GM19395 (cell line): ENCODE results near the gene PPP1R3D.

Source experiments
- ATAC-seq: cut with Tn5 transposase; IDR thresholded peaks from one replicate; pipeline ENCODE4 v1.9.1; 2021; ENCODE audit warnings: mild to moderate bottlenecking, moderate library complexity; ENCODE audit not compliant: unreplicated experiment

Gene PPP1R3D

DNA sequence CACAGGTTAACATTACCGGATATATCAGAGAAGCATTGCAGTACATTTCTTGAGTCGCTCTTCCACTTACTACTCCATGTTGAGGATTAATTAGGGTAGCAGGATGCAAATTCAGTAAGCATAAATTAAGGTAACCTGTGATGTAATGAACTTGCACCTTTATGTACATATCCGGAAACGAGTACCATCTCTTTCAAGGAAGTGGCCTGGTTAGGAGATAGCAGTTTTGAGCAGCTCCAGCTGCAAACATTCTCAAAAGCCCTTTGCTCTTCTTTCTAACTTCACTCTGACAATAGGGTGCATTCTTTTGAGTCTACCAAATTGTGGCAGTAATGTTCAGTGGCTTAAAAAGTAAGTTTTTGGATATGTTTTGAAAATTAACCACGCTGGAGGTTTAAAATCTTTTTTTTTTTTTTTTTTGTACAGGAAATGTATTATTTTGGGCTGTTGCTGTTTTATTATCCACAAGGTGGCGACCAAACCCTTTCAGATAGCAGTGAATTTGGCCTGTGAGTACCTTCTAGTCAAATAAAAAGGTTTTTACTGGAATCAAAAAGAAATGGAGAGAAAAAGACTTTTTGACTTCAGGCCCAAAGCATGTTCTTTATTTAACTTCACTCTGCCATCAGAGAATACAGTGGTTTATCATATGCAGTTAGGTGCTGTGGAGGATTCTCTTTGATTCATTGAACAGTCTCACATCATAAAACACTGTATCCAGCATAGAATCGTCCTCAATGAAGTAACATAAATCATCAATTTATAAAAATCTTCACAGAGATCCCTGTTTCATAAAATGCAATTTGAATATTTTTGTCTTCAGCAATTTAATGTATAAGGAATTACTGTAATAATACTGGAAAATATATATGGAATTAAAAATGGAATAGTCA, 9.0 kb upstream of the PPP1R3D start:
- ATAC-seq, result no peak

DNA sequence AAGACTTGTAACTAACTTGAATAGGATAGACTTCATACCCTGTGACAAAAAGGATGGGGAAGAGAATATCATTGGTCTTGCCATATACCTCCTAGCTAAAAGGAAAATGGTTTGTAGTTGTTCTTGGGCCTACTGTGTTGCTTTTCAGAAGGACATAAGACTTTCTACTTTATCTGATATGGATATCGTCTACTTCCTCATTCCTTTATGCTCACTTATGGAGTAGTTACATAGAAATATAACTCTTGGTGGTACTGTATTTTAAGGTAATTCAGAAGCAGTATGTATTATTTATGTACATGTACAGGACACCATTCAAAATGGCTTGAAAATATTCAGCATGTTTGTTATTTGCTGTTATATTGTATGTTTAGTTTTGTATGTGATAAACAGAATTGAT, 8.1 kb upstream of the PPP1R3D start:
- ATAC-seq, result no peak

DNA sequence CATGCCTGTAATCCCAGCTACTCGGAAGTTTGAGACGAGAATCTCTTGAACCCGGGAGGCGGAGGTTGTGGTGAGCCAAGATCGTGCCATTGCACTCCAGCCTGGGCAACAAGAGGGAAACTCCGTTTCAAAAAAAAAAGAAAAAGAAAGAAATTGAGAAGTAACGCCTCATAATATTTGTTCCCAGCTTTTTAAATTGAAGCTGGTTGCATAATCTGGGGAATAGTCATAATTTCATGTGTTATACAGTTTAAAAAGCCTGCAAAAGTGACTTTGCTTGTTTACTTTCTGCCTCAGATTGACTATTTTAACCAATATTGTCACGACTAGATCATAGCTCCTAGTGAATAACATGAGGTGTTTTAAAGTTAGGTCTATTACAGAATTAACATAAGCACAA, 7.3 kb upstream of the PPP1R3D start:
- ATAC-seq, result no peak

DNA sequence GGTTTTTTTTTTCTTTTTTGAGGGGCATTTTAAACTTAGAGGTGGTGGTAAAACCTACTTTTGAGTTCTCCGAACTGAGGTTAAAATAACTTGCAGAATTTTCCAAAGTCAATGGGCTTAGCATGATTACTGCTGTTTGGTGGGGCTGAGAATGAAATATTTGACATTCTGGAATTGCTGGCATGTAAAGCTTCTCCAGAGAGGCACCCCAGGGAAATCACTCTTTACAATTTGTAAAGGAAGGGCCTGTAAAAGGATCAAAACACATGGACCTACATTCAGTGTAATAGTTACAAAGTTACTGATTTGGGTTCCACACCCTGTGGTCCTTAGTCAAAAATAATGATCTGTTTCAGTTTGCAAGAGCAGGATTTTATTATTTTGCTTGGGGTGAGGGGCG, 5.6 kb upstream of the PPP1R3D start:
- no peak for ATAC-seq

DNA sequence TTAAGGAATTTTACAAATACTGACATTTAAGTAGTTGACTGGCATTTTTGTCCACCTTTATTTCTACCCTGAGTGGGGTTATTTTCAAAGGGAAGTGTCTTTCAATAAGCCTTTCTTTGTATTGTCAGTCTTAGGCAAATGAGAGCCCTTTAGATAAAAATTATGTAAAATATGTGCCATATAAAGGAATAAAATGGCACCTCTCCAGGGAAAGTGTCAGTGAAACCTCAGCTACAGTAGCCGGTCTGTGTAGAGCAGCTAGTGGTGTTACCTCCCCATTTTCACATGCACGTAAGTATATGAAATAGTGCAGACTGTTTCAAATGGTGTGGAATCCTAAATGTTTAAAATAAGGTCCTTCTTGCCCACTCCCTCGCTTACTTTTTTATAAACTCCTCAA, 5.1 kb upstream of the PPP1R3D start:
- ATAC-seq, result no peak

DNA sequence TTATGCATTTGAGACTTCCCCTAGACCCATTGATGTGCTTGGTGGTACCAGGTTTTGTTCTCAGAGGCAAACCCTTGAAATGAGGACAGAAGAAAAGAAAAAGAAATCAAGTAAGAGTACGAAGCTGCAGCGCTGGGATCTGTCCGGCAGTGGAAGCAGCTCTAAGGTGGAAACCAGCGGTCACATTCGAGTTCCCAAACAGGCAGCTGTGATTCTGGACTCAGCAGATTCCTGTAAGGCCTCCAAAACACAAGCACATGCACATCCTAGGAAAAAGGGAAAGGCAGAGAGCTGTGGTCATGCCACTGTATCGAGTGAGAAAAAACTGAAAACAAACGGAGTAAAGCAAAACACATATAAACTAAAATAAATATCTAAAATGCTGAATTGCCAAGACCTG, 4.6 kb upstream of the PPP1R3D start:
- no peak for ATAC-seq

DNA sequence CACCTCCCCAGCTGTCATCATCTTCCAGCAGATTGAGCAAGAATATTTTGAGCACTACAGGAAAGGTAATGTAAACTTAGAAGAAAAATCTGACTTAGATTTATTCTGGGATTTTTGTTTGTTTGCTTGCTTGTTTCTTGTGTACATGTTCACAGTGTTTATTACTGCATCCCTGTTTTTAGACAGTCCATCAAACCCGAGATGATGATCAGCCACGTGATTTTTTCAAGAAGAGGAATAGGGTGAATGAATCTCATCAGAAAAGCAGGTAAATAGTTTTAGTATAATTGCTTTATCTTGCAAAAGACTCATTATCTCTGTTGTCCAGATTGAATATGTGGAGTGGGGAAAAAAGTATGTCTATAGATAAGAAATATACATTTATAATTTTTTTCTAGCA, 2.1 kb upstream of the PPP1R3D start:
- no peak for ATAC-seq

DNA sequence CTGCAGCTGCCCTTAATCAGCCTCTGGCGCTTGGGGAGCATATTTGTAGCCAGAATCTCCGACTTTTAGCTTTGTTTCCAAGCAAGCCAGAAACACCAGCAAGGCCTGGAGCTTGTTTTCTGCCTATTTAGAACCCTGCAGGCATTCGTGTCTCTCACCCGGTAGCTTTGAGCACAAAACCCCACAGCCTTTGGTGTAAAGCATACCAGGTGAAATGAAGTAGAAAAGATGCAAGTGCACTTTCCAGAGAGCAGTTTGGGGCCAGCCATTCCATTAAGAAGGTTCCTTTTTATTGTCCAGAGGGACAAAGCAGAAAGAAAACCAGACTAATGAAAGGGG, 820 bp upstream of the PPP1R3D start:
- peak; percentile 7 for ATAC-seq

DNA sequence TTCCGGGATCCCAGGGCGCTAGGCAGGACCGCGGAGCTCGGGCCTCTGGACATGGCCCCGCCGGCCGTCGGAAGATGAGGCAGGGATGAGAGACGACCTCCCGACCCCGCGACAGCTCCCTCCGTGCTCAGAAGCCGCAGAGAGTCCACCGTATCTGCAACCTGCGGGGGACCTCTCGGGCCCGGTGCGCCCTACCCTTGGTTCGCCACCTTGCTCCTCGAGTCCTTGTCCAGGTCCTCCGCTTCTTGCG, 301 bp downstream of the PPP1R3D start:
- peak; percentile 57 for ATAC-seq

DNA sequence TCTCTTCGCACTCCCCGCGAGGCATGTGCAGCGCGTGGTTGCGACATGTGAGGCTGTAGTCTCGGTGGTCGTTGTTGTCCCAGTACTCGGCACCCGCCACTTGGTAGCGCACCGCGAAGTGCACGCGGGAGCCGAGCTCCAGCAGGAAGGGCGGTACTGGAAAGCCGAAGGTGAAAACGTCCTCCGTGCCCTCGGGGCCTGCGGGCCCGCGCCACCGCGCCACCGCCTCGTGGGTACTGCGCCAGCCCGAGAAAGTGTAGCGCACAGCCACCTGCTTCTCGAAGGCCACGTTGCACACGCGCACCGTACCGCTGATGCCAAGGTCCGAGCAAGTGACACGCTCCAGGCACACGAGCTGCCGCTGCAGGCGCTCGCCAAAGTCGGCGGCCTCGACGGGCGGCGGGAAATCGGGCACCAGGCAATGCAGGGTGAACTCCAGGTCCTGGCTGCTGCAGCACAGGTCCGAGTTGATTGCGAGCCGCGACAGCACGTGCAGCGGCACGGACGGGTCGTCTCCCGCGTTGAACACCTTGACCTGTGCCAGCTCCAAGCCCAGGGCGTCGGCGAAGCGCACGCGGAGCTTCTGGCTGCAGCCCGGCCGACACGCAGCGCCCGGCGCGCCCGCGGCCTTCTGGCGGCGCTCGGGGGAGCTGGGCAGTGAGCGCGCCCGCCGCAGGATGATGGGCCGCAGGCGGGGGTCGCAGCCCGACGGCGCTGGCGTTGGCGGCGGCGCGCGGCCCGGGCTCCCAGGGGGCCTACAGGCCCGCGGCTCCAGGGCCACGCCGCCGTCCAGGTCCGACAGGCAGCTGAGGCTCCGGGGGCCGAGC, 840 bp downstream of the PPP1R3D start:
- no peak for ATAC-seq

DNA sequence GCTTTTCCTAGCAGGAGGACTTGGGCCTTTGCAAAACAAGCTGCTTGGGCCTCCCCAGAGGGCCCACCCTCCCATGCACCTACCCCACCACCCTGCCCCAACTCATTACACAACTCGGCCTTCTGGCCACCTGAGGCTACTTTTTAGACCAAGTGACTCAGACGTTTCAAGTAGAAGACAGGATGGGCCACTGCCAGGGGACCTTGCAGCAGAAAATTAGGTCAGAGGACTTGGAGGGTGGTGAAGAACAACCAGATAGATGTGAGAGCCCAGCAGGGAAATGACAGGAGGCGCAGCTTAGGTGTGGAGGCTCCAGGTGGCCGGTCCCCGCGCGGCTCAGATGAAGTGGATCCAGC, 1.4 kb downstream of the PPP1R3D start:
- ATAC-seq, result no peak

DNA sequence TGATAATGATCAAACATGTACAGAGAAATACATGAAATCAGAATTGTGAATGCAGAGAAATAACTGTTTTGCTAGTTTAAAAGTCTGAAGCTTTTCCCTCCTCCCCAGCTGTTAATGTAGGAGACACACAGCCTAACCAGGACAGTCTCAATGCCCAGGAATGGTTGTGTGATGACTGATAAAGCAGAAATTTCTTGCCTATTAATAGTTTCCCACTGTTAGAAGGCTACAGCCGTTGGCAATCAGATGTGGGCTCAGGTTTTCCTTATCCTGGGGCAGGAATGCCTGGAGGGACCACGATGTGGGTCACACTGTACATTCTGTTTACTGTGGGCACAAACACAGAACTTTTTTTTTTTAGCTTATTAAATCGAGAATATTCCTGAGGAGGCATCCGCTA, 1.9 kb downstream of the PPP1R3D start:
- no peak for ATAC-seq

DNA sequence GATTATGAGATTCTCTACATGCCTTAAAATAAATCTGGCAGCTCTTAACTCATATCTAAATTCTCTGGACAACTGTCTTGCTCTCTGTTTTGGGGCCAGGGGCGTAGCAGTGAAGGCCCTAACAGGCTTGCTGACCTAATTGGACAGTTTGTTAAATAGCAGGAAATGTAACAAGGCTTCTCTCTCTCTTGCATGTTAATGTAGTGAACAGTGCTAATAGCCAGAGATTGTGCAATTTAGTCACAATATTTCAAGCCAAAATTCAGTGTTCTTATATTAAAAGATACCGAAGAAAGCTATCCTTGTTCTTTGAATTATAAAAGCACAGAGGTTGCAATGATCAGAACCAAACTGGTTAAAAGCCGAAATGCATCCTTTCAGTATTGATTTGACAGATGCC, 3.0 kb downstream of the PPP1R3D start:
- ATAC-seq, result no peak

DNA sequence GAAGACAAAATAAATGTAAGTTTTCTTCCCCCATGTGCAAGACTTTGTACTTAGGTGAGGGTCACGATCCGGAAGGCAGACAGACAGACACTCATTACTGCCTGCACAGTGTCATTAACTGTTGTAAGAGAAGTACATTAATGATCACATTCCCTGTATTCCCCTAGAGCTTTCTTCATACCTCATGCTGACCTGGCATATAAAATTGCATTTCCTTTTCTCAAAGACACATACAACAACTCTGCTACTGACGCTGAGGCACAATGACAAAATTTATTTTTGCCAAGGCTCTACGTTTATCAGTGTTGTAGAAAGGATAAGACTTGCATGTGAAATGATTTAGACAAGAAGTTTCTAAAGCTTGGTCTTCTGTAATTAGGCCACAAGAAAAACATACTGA, 3.7 kb downstream of the PPP1R3D start:
- ATAC-seq, result no peak

DNA sequence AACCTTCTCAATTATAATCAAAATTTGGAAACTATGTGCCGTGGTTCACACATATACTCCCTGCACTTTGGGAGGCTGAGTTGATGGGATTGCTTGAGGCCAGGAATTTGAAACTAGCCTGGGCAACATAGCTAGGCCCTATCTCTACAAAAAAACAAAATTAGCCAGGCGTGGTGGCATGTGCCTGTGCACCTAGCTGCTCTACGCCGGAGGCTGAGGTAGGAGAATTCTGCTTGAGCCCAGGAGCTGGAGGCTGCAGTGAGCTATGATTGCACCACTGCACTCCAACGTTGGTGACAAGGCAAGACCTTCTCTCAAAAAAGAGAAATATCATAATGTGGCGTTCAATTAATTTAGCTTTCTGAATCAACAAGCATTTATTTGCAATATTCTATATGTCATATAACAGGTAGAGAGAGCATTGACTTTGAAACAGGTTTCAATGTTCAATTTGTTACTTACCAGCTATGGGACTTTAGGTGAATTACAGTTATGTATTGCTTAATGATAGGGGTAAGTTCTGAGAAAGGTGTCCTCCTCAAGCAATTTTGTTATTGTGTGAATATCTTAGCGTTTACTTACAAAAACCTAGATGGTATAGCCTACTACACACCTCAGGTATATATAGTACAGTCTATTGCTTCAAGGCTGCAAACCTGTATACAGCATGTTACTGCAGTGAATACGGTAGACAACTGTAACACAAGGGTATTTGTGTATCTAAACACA, 4.5 kb downstream of the PPP1R3D start:
- no peak for ATAC-seq

DNA sequence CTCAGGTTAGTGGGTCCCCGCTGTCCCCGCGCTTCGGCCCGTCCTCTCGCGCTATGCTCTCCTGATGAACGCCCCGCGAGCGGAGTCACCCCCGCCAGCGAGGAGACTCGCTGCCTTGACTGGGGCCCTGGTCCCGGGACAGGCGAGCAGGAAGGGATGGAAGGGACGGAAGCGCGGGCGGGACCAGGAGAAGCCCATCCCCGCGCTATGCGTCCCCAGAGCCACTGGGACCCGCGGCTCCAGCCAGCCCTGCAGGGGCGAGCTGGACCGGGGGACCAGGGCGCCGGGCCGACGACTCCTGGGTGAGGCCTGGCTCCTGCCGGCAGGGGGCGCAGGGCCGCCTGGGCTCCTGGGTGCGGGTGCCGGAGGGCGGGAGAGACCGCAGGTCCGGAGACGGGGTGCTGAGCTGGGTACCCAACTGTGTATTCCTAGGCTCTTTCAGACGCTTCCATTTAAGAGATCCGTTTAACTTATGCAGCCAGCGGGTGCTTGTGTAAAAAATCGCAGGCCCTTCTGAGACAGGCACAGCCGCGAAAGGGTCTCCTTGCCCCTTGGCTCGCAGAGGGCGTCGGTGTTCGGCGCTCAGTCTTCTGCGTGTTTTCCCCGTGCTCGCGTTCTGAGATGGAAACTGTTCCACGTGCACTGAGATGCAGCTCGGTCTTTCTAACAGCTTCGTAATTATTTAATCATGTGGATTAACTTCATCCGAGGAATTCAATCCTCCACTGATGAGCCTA, 6.1 kb downstream of the PPP1R3D start:
- peak; percentile 78 for ATAC-seq

DNA sequence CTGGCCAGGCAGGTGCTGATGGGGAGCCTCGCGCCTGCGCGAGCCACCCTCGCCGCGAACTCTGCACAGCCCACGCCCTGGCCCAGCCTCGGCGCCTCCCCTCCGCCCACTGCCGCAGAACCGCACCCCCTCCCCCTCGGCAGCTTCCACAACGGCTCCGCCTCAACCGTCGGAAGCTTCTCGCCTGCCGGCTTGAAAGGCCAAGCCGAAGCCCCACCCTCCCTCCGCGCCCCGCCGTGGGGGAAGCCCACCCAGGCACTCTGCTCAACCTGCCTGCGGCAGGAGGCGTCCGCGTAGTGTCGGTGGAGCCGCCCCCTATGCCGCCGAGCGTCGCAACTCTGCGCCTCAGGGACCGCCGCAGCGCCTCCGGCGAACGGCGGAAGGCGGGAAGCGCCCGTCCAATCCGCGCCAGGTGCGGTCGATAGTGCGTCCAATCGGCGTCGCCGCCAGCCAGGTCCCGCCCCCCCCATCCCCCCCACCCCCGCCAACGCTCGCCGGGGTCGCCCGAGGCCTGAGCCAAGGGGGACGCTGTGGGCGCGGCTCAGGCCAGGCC, 6.7 kb downstream of the PPP1R3D start, which contains the start of gene SYCP2:
Gene SYCP2, minus strand, starts transcription at position 342 of the 553 bp plus-strand sequence. CDS start 11,224 bp downstream, outside the sequence.
- peak; percentile 34 for ATAC-seq

DNA sequence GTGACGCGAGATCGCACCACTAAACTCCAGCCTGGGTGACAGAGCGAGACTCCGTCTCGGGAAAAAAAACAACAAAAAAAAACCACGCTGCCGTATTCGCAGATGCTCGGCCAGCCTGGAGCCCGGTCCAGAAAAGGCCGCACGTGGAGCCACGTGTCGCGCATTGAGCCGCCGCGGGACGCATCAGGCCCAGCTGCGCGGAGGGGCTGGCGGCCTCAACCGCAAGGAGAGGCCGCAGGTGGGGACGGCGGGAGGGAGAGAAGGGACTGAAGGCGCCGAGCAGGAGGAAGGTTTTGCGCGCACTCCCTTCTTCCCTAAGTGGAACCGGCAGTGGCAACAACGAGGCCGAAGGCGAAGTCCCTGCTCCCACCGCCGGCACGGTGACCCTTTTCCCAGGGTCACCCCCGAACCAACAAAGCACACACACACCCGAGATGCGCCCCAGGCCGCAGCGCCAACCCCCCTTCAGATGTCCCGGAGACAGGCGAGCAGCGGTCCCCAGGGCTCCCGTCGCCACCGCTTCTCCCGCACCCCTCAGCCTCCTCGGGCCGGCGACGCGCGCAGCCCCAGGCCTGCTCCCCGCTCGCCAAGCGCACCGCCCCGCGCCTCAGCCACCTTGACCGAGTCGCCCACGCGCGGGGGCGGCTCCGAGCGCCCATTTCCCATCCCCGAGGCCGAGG, 7.3 kb downstream of the PPP1R3D start:
- no peak for ATAC-seq

DNA sequence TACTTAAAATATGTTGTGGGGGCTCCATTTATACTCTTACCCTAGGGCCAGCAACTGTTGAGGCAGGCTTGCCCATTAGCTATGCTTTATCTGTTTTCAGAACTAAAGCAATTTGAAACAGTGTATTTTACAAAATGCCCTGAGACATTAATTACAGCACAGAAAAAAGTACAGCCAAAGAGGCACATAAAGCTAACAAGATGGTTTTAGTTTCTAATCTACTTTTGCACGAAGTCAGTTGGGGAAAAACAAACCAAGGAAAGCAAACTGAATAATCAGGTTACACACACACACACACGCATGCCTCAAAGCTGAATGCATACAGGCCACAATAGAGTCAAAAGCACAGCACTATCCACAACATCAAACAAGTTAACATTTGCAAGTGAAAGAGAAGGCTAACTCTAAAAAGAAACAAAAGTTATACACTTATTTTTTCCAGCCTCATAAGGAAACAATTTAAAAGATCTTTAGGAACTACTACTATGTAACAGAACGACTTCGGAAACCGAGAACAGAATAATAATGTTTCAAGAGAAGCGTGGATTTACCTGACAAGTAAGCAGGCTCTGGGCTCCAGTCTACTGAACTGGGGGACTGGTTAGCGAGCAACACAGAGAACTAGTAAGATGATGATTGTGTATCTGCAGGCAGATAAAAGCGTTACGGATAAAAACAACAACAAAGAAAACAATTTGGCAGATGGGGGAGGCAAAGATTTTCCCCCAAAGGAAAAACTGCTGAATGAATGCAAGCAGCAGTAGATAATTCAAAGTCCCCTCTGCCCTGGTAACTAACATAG, 8.4 kb downstream of the PPP1R3D start:
- ATAC-seq, result no peak
